NK-92 treated with Interleukin-12 subunit alpha and Interleukin-12 subunit beta, amount 100 ng/mL, for 24 hours (cell line): ENCODE measurements around the gene VWC2L.

Experiments
- DNase-seq: peaks from one replicate; lab custom pipeline; 2025; lab: John Stamatoyannopoulos, UW

VWC2L gene

GRCh38 chr2:214469728-214470127 lies 58.9 kb downstream of the VWC2L start:
- DNase-seq = no peak

DNA sequence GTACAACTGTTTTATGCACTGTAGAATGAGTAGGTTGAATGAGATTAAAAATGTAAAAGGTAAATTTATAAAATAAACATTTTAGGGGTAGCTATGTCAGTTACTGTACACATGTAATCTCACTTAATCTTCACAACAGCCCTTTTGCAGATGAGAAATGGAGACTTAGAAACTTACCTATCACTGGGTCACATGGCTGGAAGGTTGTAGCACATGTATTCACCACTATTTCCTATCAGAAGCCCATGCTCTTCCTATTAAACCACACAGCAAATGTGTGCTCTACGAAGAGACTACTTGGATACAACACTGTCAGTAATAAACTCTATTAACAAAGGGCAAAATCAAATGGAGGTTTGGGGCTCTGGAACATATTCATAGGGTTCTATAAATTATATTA lies 60.5 kb downstream of the VWC2L start:
- DNase-seq = no peak

DNA sequence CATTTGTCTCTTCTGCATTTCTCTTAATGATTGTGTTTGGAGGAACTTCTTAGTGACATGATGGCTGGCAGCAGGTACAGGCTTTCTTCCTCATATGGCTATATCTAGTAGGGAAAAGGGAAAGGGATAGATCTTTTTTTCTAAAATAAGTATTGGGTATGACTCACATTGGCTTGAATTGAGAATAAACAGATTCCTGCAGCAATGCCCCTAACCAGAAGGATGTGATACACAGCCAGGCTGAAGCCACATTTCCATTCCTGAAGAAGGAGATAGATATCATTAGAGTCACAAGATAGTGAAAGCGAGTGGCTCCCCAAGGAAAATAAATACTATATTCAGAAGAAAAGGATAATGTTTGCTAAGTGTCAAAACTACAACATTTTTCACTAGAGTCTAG lies 61.1 kb downstream of the VWC2L start:
- no peak for DNase-seq

DNA sequence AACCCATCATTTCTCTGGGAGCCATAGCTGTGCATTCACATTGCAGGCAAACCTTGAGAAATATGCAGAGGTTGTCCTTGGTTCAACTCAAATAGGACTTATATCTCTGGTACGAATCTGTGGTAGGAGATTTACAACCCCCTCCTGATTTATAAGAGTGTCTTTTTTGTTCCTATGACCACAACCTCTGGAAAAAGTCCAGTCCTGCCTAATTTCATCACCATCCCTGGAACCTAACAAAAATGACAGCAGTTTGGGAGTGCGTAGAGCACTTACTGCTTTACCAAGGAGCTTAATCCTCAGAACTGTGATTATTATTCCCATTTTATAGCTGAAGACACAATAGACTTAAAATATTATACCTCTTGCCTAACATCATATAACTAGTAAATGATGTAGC lies 66.5 kb downstream of the VWC2L start:
- DNase-seq = no peak

DNA sequence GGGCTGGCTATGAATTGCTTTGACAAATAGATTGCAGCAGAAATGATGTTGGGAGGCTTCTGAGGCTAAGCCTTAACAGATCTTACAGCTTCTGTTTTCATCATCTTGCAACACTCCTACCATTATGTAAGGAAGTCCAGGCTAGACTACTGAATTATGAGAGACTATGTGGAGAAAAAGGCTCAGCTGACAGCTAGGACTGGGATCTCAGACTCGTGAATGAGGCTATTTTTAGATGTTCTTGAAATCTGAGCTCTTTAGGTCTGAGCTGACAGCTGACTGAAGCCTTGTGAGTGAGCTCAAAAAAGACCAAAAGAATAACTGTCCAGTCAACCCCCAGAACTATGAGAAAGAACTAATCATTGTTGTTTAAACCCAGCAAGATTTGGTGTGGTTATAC lies 70.3 kb downstream of the VWC2L start:
- no peak for DNase-seq

GRCh38 chr2:214482728-214483127 lies 71.9 kb downstream of the VWC2L start:
- DNase-seq = no peak

DNA sequence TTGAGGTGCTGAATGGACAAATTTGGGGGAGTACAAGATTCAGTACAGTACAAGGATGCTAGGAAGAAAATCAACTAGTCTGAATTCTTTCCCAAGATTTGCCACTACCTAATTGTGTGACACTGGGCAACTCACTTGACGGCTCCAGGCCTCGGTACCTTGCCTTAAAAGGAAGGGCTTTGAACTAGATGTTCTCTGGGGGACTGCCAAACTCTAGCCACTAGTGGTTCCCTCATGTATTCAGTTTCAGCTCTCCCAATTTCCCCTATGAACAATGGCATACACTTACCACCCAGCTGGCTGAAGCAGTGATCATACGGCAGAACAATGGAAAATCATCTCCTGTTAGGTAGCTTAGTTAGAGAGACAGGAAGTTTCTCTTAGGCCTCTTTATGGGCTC lies 73.4 kb downstream of the VWC2L start:
- DNase-seq = no peak

GRCh38 chr2:214484701-214485100 lies 73.8 kb downstream of the VWC2L start:
- DNase-seq = no peak

DNA sequence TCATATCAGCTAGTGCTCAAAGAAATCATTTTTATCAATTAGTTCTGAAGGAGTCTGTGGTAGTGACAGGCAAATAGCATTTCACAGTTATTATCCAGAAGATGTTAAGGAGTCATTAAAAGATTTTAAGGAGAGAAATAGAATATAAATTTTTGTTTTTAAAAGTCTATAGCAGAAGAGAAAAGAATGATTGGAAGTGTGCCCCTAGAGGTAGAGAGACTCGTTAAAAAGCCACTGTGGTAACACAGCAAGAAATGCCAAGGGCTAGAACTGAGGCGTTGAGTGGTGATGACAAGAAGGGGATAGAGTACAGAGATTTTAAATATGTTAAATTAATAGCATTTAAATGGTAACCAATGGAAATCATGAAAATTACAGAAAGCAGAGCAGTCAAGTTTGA lies 78.3 kb downstream of the VWC2L start:
- no peak for DNase-seq

GRCh38 chr2:214489702-214490101 lies 78.8 kb downstream of the VWC2L start:
- no peak for DNase-seq

DNA sequence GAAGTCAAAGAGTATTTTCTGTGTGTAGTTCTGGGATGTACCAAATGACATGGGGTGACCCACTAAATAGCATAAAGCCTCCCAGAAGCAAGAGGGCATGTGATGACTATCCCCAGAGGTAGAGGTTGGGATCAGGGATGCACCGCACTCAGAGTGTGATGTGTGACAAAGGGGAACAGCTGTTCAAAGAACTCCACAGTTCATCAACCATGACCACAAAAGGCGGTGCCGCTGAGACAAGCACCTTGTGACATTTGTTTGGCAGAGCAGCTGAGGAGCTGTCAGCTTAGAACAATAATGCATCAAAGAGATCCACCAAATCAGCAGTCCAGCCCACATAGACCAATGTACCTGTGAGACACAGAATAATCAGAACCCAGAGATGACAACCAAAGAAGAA lies 81.3 kb downstream of the VWC2L start:
- DNase-seq = no peak

DNA sequence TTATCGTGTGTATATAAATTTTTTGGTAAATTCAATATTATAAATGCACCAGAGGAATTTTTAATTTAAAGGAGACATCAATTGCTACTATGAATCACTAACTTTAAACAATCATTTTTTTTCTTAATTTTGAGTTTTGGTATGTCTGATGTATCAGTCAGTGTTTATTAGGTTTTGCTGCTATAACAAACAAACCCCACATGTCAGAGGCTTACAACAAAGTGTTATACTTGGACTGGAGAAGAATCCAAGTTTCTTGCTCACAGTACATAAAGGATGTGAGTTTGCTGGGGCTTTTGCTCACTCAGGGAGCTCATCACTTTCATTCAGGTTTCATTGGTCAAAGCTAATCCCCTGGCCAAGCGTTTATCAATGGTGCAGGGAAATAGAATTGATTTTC lies 81.8 kb downstream of the VWC2L start:
- no peak for DNase-seq

GRCh38 chr2:214497489-214497888 lies 86.6 kb downstream of the VWC2L start:
- no peak for DNase-seq

GRCh38 chr2:214503568-214503967 lies 92.7 kb downstream of the VWC2L start:
- DNase-seq = no peak

DNA sequence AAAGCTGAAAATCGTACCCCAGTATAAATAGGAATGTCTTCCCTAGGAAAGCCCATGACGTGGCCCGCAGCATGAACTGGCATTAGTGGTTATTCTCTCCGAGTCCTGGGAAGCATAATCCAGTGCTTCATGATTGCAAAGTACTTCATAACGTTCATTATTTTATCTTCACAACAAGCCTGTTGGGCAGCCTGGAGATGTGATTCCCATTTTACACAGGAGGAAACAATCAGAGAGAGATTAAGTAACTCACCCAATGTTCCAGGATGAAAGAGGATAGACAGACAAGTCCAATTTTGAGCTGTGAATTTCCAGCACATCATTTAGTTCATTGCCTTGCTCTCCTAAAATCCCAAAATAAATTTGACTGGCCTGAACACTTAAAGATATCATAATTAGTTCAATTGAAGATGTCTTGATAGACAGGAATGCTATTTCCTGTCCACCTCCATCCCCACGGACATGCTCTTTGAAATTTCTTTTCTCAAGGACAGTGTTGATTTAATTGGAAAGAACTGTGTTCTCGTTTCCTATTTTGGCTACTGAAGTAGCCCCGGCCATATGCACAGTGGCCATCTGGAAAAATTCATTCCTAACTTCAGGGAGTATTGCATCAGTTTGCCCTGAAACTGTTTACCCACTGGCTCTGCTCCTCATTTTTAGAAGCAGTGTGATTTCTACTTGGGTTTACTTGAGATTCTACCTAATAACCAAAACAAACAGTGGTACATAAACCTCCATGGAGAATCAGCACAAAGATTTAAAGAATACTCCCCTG lies 93.9 kb downstream of the VWC2L start:
- DNase-seq = no peak

GRCh38 chr2:214507032-214507431 lies 96.2 kb downstream of the VWC2L start:
- no peak for DNase-seq

GRCh38 chr2:214514704-214515103 lies 103.8 kb downstream of the VWC2L start:
- no peak for DNase-seq

DNA sequence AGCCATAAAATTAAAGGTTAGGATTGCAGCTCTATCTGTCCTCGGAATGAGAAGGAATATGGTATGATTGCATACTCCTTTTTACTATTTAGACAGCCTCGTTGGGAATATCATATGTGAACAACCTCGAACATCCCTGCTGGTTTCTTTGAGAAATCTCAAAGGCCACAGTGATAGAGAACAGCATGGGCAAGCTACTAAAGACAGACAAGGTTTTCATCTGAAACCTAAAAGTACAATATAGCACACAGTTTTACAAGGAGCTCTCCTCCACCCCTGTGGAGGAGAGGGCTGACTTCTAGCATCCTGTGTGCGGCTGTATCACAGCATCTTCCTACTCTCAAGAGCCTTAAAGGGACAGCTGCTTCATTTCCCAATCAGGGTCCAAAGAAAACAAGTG lies 104.3 kb downstream of the VWC2L start:
- DNase-seq = no peak

DNA sequence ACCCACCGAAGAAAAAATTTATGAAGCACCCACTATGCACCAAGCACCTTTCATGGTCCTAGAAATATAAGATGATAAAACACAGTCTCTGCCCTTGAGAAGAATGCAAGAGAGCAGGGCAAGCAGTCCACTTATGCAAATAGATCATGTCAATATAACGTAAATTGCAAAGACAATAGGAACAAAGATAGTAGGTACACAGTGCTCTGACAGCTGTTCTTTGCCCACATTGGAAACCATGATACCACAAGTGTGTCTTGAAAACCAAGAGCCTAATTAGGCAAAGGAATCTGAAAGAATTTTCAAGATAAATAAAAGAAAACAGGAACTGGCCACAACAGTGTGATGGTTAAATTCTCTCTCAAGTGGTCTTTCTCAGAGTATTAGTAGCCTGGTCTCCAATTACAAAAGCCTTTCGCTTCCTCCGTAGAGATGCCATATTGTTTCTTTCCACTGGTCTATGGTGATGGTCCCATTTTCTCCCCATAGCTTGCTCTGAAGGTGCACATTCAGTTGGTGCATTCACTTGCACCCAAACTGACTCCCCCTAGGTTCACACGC lies 108.5 kb downstream of the VWC2L start:
- no peak for DNase-seq

- DNase-seq = no peak
Observed at GRCh38 chr2:214529021-214529420, 118.2 kb downstream of the VWC2L start.

GRCh38 chr2:214529514-214529913 lies 118.7 kb downstream of the VWC2L start:
- DNase-seq = no peak

DNA sequence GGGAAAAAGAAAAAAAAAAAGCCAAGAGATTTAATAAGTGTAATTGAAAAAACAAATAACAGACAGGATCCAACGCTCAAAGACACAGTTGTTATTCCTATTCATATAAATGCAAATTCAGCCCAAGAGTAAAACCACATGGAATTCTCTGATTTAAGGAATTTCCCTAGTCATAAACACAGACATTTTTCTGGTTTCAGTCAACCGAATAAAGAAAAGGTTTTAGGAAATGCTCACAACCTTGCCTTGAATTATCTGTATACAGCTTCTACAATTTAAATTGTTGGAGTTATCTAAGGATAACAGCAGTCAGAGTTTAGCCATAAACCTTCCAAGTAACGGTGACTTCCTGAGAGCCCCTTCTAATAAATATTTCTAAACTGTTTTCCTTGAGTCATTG lies 122.7 kb downstream of the VWC2L start:
- DNase-seq = no peak

- no peak for DNase-seq
Observed at GRCh38 chr2:214536625-214537024, 125.8 kb downstream of the VWC2L start.

DNA sequence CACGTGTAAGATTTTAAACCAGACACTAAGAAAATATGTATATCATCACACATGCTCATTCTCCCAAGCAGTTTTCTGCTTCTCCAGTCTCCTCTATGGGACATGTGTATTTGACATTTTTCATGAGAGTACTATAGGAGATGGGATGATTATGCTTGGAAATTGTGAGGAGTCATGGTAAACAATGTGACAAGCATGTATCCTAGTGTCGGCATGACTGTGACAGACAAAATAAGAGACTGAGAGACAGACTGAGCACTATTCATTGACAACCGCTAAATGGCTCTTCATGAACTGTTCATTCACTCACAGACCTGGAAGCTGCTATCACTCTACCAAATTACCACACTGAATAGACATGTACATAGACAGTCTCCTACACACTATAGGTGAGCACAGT lies 127.1 kb downstream of the VWC2L start:
- DNase-seq = no peak
